Liver (tissue), 9 donors: Measurements from ENCODE around the gene EFCC1. TPM values are rescaled to one million over a fixed set of nuclear protein-coding genes. Genes with fewer than 3 reads are reported as not detected.

ENCODE experiments used
- DNase-seq: peaks from one replicate; pipeline ENCODE4 v3.0.0-alpha.2; 2017; ENCODE audit warnings: low spot score
- H3K27ac ChIP-seq, 2 donors: one replicate each; pipeline ENCODE4 v1.7.0; 2013; ENCODE audit warnings: inconsistent platforms in 2 of 2, low read length in 2 of 2, control low read depth in 1 of 2, low read depth in 1 of 2, mild to moderate bottlenecking in 1 of 2
- H3K27me3 ChIP-seq, 4 donors: one replicate each; pipeline versions ENCODE4 v1.6.1 to v1.7.0; 2013; ENCODE audit warnings: low read length in 3 of 4, inconsistent platforms in 1 of 4, mild to moderate bottlenecking in 1 of 4, moderate library complexity in 1 of 4; ENCODE audit not compliant: control insufficient read depth in 4 of 4, insufficient read depth in 4 of 4
- H3K36me3 ChIP-seq, 4 donors: one replicate each; pipeline versions ENCODE4 v1.6.1 to v1.7.0; 2013; ENCODE audit warnings: low read length in 3 of 4, mild to moderate bottlenecking in 3 of 4, low read depth in 1 of 4, moderate library complexity in 1 of 4; ENCODE audit not compliant: control insufficient read depth in 4 of 4, insufficient read depth in 3 of 4
- H3K4me1 ChIP-seq, 4 donors: one replicate each; pipeline versions ENCODE4 v1.6.1 to v1.7.0; 2013; ENCODE audit warnings: low read length in 3 of 4, mild to moderate bottlenecking in 3 of 4, moderate library complexity in 1 of 4; ENCODE audit not compliant: control insufficient read depth in 4 of 4, insufficient read depth in 4 of 4
- H3K4me3 ChIP-seq, 3 donors: one replicate each; pipeline versions ENCODE4 v1.6.1 to v1.7.0; 2013; ENCODE audit warnings: low read length in 3 of 3, control low read depth in 1 of 3, low read depth in 1 of 3, mild to moderate bottlenecking in 1 of 3
- H3K9ac ChIP-seq, 2 donors: one replicate each; pipeline ENCODE4 v1.7.0; 2013; ENCODE audit warnings: low read length in 2 of 2, mild to moderate bottlenecking in 2 of 2, moderate library complexity in 2 of 2, control low read depth in 1 of 2, low read depth in 1 of 2
- H3K9me3 ChIP-seq, 4 donors: one replicate each; pipeline versions ENCODE4 v1.6.1 to v1.7.0; 2013; ENCODE audit warnings: low read length in 3 of 4; ENCODE audit not compliant: control insufficient read depth in 4 of 4
- ATF3 ChIP-seq: IDR thresholded peaks from 2 replicates; pipeline ENCODE4 v1.6.1; 2016; ENCODE audit warnings: antibody characterized with exemption
- EGR1 ChIP-seq, 2 donors: IDR thresholded peaks; 2 replicates each; pipeline ENCODE4 v1.6.1; 2016 to 2018; ENCODE audit warnings: antibody characterized with exemption in 2 of 2, low read depth in 2 of 2
- FOXA1 ChIP-seq: IDR thresholded peaks from 2 replicates; pipeline ENCODE4 v1.6.1; 2016; ENCODE audit warnings: antibody characterized with exemption
- FOXA2 ChIP-seq: IDR thresholded peaks from 2 replicates; pipeline ENCODE4 v1.6.1; 2016; ENCODE audit warnings: antibody characterized with exemption
- HNF4A ChIP-seq, 2 donors: conservative IDR thresholded peaks; 2 replicates each; pipeline ENCODE4 v1.6.1; 2016; ENCODE audit warnings: antibody characterized with exemption in 2 of 2, mild to moderate bottlenecking in 2 of 2
- HNF4G ChIP-seq: IDR thresholded peaks from 2 replicates; pipeline ENCODE4 v1.6.1; 2016; ENCODE audit warnings: antibody characterized with exemption
- JUND ChIP-seq, 2 donors: IDR thresholded peaks; 2 replicates each; pipeline ENCODE4 v1.6.1; 2016; ENCODE audit warnings: antibody characterized with exemption in 2 of 2
- MAX ChIP-seq: IDR thresholded peaks from 2 replicates; pipeline ENCODE4 v1.6.1; 2016; ENCODE audit warnings: antibody characterized with exemption
- NR2F2 ChIP-seq: IDR thresholded peaks from 2 replicates; pipeline ENCODE4 v1.6.1; 2016; ENCODE audit warnings: antibody characterized with exemption
- REST ChIP-seq: IDR thresholded peaks from 2 replicates; pipeline ENCODE4 v1.6.1; 2016; ENCODE audit warnings: antibody characterized with exemption, mild to moderate bottlenecking
- RXRA ChIP-seq, 2 donors: IDR thresholded peaks; 2 replicates each; pipeline ENCODE4 v1.6.1; 2017 to 2018; ENCODE audit warnings: antibody characterized with exemption in 2 of 2, mild to moderate bottlenecking in 1 of 2
- ZBTB33 ChIP-seq: IDR thresholded peaks from 2 replicates; pipeline ENCODE4 v1.6.1; 2016; ENCODE audit warnings: antibody characterized with exemption
- WGBS: extraction: QIAGEN DNeasy Blood & Tissue Kit; methylation state at CpG from one replicate; pipeline ENCODE4 v1.1.7; 2013; 5-methylcytosine and 5-hydroxymethylcytosine counted together
- polyA plus RNA-seq, 2 donors: library from polyadenylated mRNA; stranded (reverse) in 1 of 2; unstranded in 1 of 2; fragments of 200-250 nt in 1 of 2; fragments of >200 nt in 1 of 2; fragmentation: Nextera tagmentation in 1 of 2; extraction: Ambion mirVana in 1 of 2; gene quantifications; one replicate each; pipeline versions ENCODE4 v1.2.1 to v1.2.3, GENCODE V29; 2013 to 2015
- total RNA-seq, 2 donors: library from RNA; depleted of rRNA; stranded (reverse); fragments of >200 nt; gene quantifications; one replicate each; pipeline ENCODE4 v1.2.3, GENCODE V29; 2014
- TF ChIP-seq, protein P1 (sequence below): fragments of 150-350 bp; IDR thresholded peaks from 2 replicates; pipeline ENCODE4 v1.5.1; 2017; ENCODE audit warnings: improper control_type of control experiment, low read depth, low read length; ENCODE audit not compliant: missing input control
- donor health status: healthy.
- donor health status: healthy.
- donor health status: healthy.
- donor health status: healthy.
- donor health status: healthy.

EFCC1 gene
- total and polyA plus RNA-seq, 4 donors = 0.08 to 1.0 (median 0.24) TPM

DNA sequence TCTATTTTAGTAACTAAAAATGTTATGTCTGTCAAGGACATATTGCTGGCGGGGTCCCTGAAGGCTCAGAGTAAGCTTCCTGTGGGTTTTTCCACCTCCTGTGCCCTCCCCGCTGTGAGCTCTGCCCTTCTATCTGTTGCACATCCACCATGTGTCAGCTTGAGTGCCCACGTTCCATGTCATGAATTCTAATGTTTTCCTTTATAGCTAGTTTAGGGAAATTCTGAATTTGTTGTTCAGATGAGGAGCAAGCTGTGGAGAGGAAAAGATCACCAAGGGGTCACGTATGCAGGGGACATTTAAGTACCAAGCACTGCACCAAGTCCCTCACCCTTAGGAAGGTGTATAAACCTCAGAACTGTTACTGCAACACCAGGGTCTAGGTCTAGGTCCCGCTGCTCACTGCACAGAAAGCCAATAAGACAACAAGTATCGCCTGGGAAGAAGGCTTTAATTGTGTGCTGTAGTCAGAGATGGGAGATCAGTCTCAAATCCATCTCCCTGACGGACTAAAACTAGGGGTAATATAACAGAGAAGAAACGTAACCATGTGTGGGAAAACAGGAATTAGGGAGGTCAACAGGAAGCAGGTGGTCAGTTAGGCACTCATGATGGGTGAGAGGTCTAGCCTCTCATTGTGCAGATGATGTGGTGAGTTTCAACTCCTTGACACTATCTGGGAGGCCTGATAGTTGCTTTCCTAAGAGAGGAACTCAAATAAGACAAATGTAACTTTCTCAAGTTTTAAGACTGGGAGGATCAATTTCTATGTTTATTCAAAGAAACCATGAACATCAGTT lies 69.2 kb downstream of the EFCC1 start:
- 83% methylated on average over 8 of the region's 8 CpGs for WGBS
- Histone ChIP-seq H3K27ac (no peak overlapping the region), H3K9me3 (no peaks in the 10 kb centered on the region), H3K4me1 (peaks cover 0 to 2% (median 0%) of the 10 kb centered on the region in 4 donors), H3K27me3 (no peaks in the 10 kb centered on the region), H3K36me3 (no peaks in the 10 kb centered on the region), H3K4me3 (no peak overlapping the region), H3K9ac (no peak overlapping the region)
- TF ChIP-seq ATF3 (no peak), JUND (IDR thresholded peaks at IDR 0.05) (no peak)
- no peak for DNase-seq

DNA sequence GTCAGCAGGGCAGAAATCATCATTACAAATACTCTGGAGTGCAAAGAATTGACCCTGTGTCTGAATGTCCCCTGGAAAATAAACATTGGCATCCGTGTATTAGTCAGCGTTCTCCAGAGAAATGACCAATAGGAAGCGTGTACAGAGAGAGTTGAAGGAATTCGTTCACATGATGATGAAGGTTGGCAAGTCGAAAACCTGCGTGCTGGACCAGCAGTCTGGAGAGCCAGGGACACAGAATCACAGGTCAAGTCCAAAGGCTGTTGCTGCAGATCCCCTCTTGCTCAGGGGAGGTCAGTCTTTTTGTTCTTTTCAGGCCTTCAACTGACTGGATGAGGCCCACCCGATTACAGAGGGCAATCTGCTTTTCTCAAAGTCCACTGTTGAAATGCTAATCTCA lies 76.1 kb downstream of the EFCC1 start:
- no peak for DNase-seq
- Histone ChIP-seq H3K36me3 (no peaks in the 10 kb centered on the region), H3K4me1 (peaks cover 0 to 8% (median 3%) of the 10 kb centered on the region in 4 donors), H3K27me3 (no peaks in the 10 kb centered on the region), H3K9me3 (no peaks in the 10 kb centered on the region), H3K9ac (no peak overlapping the region), H3K4me3 (no peak overlapping the region), H3K27ac (no peak overlapping the region)
- TF ChIP-seq RXRA (IDR thresholded peaks at IDR 0.05) = peak; percentile 23 to 79
- peak; percentile 63 for TF ChIP-seq REST
- TF ChIP-seq EGR1 (IDR thresholded peaks at IDR 0.05; ENCODE audit: low read depth in 2 of 2) = peak in 1 of 2 donors; percentile 11
- peak; percentile 72 for TF ChIP-seq NR2F2
- no peak for TF ChIP-seq FOXA2
- peak; percentile 61 to 85 for TF ChIP-seq HNF4A (conservative IDR thresholded peaks at IDR 0.05)
- TF ChIP-seq ZBTB33 = no peak
- TF ChIP-seq JUND (IDR thresholded peaks at IDR 0.05) = peak in 1 of 2 donors; percentile 64
- no peak for TF ChIP-seq HNF4G
- no peak for TF ChIP-seq FOXA1
- TF ChIP-seq MAX = peak; percentile 15
- TF ChIP-seq, protein P1, sequence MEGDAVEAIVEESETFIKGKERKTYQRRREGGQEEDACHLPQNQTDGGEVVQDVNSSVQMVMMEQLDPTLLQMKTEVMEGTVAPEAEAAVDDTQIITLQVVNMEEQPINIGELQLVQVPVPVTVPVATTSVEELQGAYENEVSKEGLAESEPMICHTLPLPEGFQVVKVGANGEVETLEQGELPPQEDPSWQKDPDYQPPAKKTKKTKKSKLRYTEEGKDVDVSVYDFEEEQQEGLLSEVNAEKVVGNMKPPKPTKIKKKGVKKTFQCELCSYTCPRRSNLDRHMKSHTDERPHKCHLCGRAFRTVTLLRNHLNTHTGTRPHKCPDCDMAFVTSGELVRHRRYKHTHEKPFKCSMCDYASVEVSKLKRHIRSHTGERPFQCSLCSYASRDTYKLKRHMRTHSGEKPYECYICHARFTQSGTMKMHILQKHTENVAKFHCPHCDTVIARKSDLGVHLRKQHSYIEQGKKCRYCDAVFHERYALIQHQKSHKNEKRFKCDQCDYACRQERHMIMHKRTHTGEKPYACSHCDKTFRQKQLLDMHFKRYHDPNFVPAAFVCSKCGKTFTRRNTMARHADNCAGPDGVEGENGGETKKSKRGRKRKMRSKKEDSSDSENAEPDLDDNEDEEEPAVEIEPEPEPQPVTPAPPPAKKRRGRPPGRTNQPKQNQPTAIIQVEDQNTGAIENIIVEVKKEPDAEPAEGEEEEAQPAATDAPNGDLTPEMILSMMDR = no peak
- WGBS = 39% methylated on average over 7 of the region's 7 CpGs
